Liver (tissue), 9 donors: Measurements from ENCODE around the gene SNUPN. TPM values are rescaled to one million over a fixed set of nuclear protein-coding genes. Genes with fewer than 3 reads are reported as not detected.
A peak's percentile ranks its signal among the peaks of the same experiment; 100 is the strongest.

Source experiments
- DNase-seq: peaks from one replicate; pipeline ENCODE4 v3.0.0-alpha.2; 2017; ENCODE audit warnings: low spot score
- H3K27ac ChIP-seq, 2 donors: one replicate each; pipeline ENCODE4 v1.7.0; 2013; ENCODE audit warnings: inconsistent platforms in 2 of 2, low read length in 2 of 2, control low read depth in 1 of 2, low read depth in 1 of 2, mild to moderate bottlenecking in 1 of 2
- H3K27me3 ChIP-seq, 4 donors: one replicate each; pipeline versions ENCODE4 v1.6.1 to v1.7.0; 2013; ENCODE audit warnings: low read length in 3 of 4, inconsistent platforms in 1 of 4, mild to moderate bottlenecking in 1 of 4, moderate library complexity in 1 of 4; ENCODE audit not compliant: control insufficient read depth in 4 of 4, insufficient read depth in 4 of 4
- H3K36me3 ChIP-seq, 4 donors: one replicate each; pipeline versions ENCODE4 v1.6.1 to v1.7.0; 2013; ENCODE audit warnings: low read length in 3 of 4, mild to moderate bottlenecking in 3 of 4, low read depth in 1 of 4, moderate library complexity in 1 of 4; ENCODE audit not compliant: control insufficient read depth in 4 of 4, insufficient read depth in 3 of 4
- H3K4me1 ChIP-seq, 4 donors: one replicate each; pipeline versions ENCODE4 v1.6.1 to v1.7.0; 2013; ENCODE audit warnings: low read length in 3 of 4, mild to moderate bottlenecking in 3 of 4, moderate library complexity in 1 of 4; ENCODE audit not compliant: control insufficient read depth in 4 of 4, insufficient read depth in 4 of 4
- H3K4me3 ChIP-seq, 3 donors: one replicate each; pipeline versions ENCODE4 v1.6.1 to v1.7.0; 2013; ENCODE audit warnings: low read length in 3 of 3, control low read depth in 1 of 3, low read depth in 1 of 3, mild to moderate bottlenecking in 1 of 3
- H3K9ac ChIP-seq, 2 donors: one replicate each; pipeline ENCODE4 v1.7.0; 2013; ENCODE audit warnings: low read length in 2 of 2, mild to moderate bottlenecking in 2 of 2, moderate library complexity in 2 of 2, control low read depth in 1 of 2, low read depth in 1 of 2
- H3K9me3 ChIP-seq, 4 donors: one replicate each; pipeline versions ENCODE4 v1.6.1 to v1.7.0; 2013; ENCODE audit warnings: low read length in 3 of 4; ENCODE audit not compliant: control insufficient read depth in 4 of 4
- ATF3 ChIP-seq: IDR thresholded peaks from 2 replicates; pipeline ENCODE4 v1.6.1; 2016; ENCODE audit warnings: antibody characterized with exemption
- CTCF ChIP-seq: fragments of 150-350 bp; IDR thresholded peaks from 2 replicates; pipeline ENCODE4 v1.5.1; 2017; ENCODE audit warnings: improper control_type of control experiment, low read depth, low read length; ENCODE audit not compliant: missing input control
- EGR1 ChIP-seq, 2 donors: IDR thresholded peaks; 2 replicates each; pipeline ENCODE4 v1.6.1; 2016 to 2018; ENCODE audit warnings: antibody characterized with exemption in 2 of 2, low read depth in 2 of 2
- FOXA1 ChIP-seq: IDR thresholded peaks from 2 replicates; pipeline ENCODE4 v1.6.1; 2016; ENCODE audit warnings: antibody characterized with exemption
- FOXA2 ChIP-seq: IDR thresholded peaks from 2 replicates; pipeline ENCODE4 v1.6.1; 2016; ENCODE audit warnings: antibody characterized with exemption
- GABPA ChIP-seq, 2 donors: IDR thresholded peaks in 1 of 2; conservative IDR thresholded peaks in 1 of 2; 2 replicates each; pipeline ENCODE4 v1.6.1; 2016; ENCODE audit warnings: antibody characterized with exemption in 2 of 2, mild to moderate bottlenecking in 1 of 2, moderate library complexity in 1 of 2
- HNF4A ChIP-seq, 2 donors: conservative IDR thresholded peaks; 2 replicates each; pipeline ENCODE4 v1.6.1; 2016; ENCODE audit warnings: antibody characterized with exemption in 2 of 2, mild to moderate bottlenecking in 2 of 2
- HNF4G ChIP-seq: IDR thresholded peaks from 2 replicates; pipeline ENCODE4 v1.6.1; 2016; ENCODE audit warnings: antibody characterized with exemption
- JUND ChIP-seq, 2 donors: IDR thresholded peaks; 2 replicates each; pipeline ENCODE4 v1.6.1; 2016; ENCODE audit warnings: antibody characterized with exemption in 2 of 2
- MAX ChIP-seq: IDR thresholded peaks from 2 replicates; pipeline ENCODE4 v1.6.1; 2016; ENCODE audit warnings: antibody characterized with exemption
- NR2F2 ChIP-seq: IDR thresholded peaks from 2 replicates; pipeline ENCODE4 v1.6.1; 2016; ENCODE audit warnings: antibody characterized with exemption
- RAD21 ChIP-seq, 2 donors: IDR thresholded peaks; 2 replicates each; pipeline ENCODE4 v1.6.1; 2016; ENCODE audit warnings: antibody characterized with exemption in 2 of 2, mild to moderate bottlenecking in 2 of 2
- REST ChIP-seq: IDR thresholded peaks from 2 replicates; pipeline ENCODE4 v1.6.1; 2016; ENCODE audit warnings: antibody characterized with exemption, mild to moderate bottlenecking
- RXRA ChIP-seq, 2 donors: IDR thresholded peaks; 2 replicates each; pipeline ENCODE4 v1.6.1; 2017 to 2018; ENCODE audit warnings: antibody characterized with exemption in 2 of 2, mild to moderate bottlenecking in 1 of 2
- SP1 ChIP-seq: IDR thresholded peaks from 2 replicates; pipeline ENCODE4 v1.6.1; 2018; ENCODE audit warnings: antibody characterized with exemption, mild to moderate bottlenecking
- TAF1 ChIP-seq: conservative IDR thresholded peaks from 2 replicates; pipeline ENCODE4 v1.6.1; 2016; ENCODE audit warnings: antibody characterized with exemption, mild to moderate bottlenecking
- YY1 ChIP-seq: IDR thresholded peaks from 2 replicates; pipeline ENCODE4 v1.6.1; 2016; ENCODE audit warnings: antibody characterized with exemption, mild to moderate bottlenecking
- ZBTB33 ChIP-seq: IDR thresholded peaks from 2 replicates; pipeline ENCODE4 v1.6.1; 2016; ENCODE audit warnings: antibody characterized with exemption
- WGBS: extraction: QIAGEN DNeasy Blood & Tissue Kit; methylation state at CpG from one replicate; pipeline ENCODE4 v1.1.7; 2013; 5-methylcytosine and 5-hydroxymethylcytosine counted together
- polyA plus RNA-seq, 2 donors: library from polyadenylated mRNA; stranded (reverse) in 1 of 2; unstranded in 1 of 2; fragments of 200-250 nt in 1 of 2; fragments of >200 nt in 1 of 2; fragmentation: Nextera tagmentation in 1 of 2; extraction: Ambion mirVana in 1 of 2; gene quantifications; one replicate each; pipeline versions ENCODE4 v1.2.1 to v1.2.3, GENCODE V29; 2013 to 2015
- total RNA-seq, 2 donors: library from RNA; depleted of rRNA; stranded (reverse); fragments of >200 nt; gene quantifications; one replicate each; pipeline ENCODE4 v1.2.3, GENCODE V29; 2014
- donor health status: healthy.
- donor health status: healthy.
- donor health status: healthy.
- donor health status: healthy.
- donor health status: healthy.

The SNUPN gene
- total RNA-seq (10 to 100 TPM in 1 of 2 donors, 1 to 10 TPM in 1; 7.8 to 11.4 TPM), polyA plus RNA-seq (10 to 100 TPM; 12.8 to 13.2 TPM)

- DNase-seq = peak; percentile 94
- no peaks in the 10 kb centered on the region for H3K9me3 ChIP-seq
- no peak for TF ChIP-seq FOXA1
- TF ChIP-seq SP1 = peak; percentile 69
- no peak for TF ChIP-seq FOXA2
- peak; percentile 71 to 94 for TF ChIP-seq EGR1 (IDR thresholded peaks at IDR 0.05; ENCODE audit: low read depth in 2 of 2)
- peak in 1 of 2 donors; percentile 19 for TF ChIP-seq HNF4A (conservative IDR thresholded peaks at IDR 0.05)
- TF ChIP-seq MAX = peak; percentile 97
- TF ChIP-seq HNF4G = no peak
- TF ChIP-seq ATF3 = no peak
- no peak for TF ChIP-seq ZBTB33
- TF ChIP-seq CTCF = no peak
- TF ChIP-seq JUND (IDR thresholded peaks at IDR 0.05) = no peak
- peak; percentile 81 for TF ChIP-seq YY1
- TF ChIP-seq NR2F2 = peak; percentile 13
- peak; percentile 29 to 50 for TF ChIP-seq RXRA (IDR thresholded peaks at IDR 0.05)
- TF ChIP-seq REST = peak; percentile 72
- TF ChIP-seq RAD21 (IDR thresholded peaks at IDR 0.05) = peak in 1 of 2 donors; percentile 53
- peak; percentile 60 to 90 for TF ChIP-seq GABPA (IDR thresholded peaks at IDR 0.05 in 1 of 2, conservative IDR thresholded peaks at IDR 0.05 in 1 of 2)
- TF ChIP-seq TAF1 = peak; percentile 78
- WGBS = under 1% methylated on average over 47 of the region's 47 CpGs
- H3K36me3 ChIP-seq = peaks cover 0 to 2% (median 0%) of the 10 kb centered on the region in 4 donors
- H3K27me3 ChIP-seq = no peaks in the 10 kb centered on the region
- H3K4me1 ChIP-seq = peaks cover 2 to 9% (median 8%) of the 10 kb centered on the region in 4 donors
- peak within 1 kb of the TSS; percentile 95 to 99 for H3K27ac ChIP-seq
- peak within 1 kb of the TSS; percentile 65 to 98 (median 75) for H3K4me3 ChIP-seq
- peak within 1 kb of the TSS; percentile 91 to 96 for H3K9ac ChIP-seq
Observed at GRCh38 chr15:75625542-75626347, at the start of gene SNUPN. Gene SNUPN (minus strand): TSS chr15:75625725. CDS start chr15:75621051, 4,674 bp downstream.
